ENCODE results near the gene ZNF557.

Gene ZNF557

GRCh38 chr19:7076151-7076550 lies 6.6 kb downstream of the ZNF557 start:
- DNase-seq: no peak

GRCh38 chr19:7078008-7078407 lies 8.5 kb downstream of the ZNF557 start:
- no peak for DNase-seq

- no peak for DNase-seq
Observed at GRCh38 chr19:7083076-7083956, 13.8 kb downstream of the ZNF557 start.

- DNase-seq: no peak
Observed at GRCh38 chr19:7088999-7089398, 19.5 kb downstream of the ZNF557 start.

GRCh38 chr19:7098096-7098495 lies 28.6 kb downstream of the ZNF557 start:
- DNase-seq: no peak

GRCh38 chr19:7098701-7099596 lies 29.4 kb downstream of the ZNF557 start:
- DNase-seq: peak; percentile 91

- DNase-seq: no peak
Observed at GRCh38 chr19:7099597-7099921, 30.1 kb downstream of the ZNF557 start.

GRCh38 chr19:7101498-7102253 lies 32.2 kb downstream of the ZNF557 start:
- peak in 1 of 2 donors; percentile 41 for DNase-seq

- DNase-seq: no peak
Observed at GRCh38 chr19:7104747-7105447, 35.4 kb downstream of the ZNF557 start.

- no peak for DNase-seq
Observed at GRCh38 chr19:7106711-7107657, 37.5 kb downstream of the ZNF557 start.

GRCh38 chr19:7109678-7110289 lies 40.3 kb downstream of the ZNF557 start:
- DNase-seq: no peak

GRCh38 chr19:7112675-7113074 lies 43.2 kb downstream of the ZNF557 start:
- no peak for DNase-seq

- DNase-seq: no peak
Observed at GRCh38 chr19:7113233-7113632, 43.7 kb downstream of the ZNF557 start.

- no peak for DNase-seq
Observed at GRCh38 chr19:7115721-7116120, 46.2 kb downstream of the ZNF557 start.

GRCh38 chr19:7117248-7117647 lies 47.7 kb downstream of the ZNF557 start:
- DNase-seq: no peak

- DNase-seq: no peak
Observed at GRCh38 chr19:7119582-7119981, 50.1 kb downstream of the ZNF557 start.

- no peak for DNase-seq
Observed at GRCh38 chr19:7120499-7120898, 51.0 kb downstream of the ZNF557 start.

GRCh38 chr19:7122701-7123100 lies 53.2 kb downstream of the ZNF557 start:
- DNase-seq: no peak

- no peak for DNase-seq
Observed at GRCh38 chr19:7124782-7125181, 55.3 kb downstream of the ZNF557 start.

GRCh38 chr19:7125221-7125620 lies 55.7 kb downstream of the ZNF557 start:
- no peak for DNase-seq

GRCh38 chr19:7126132-7126531 lies 56.6 kb downstream of the ZNF557 start:
- no peak for DNase-seq
